ENCODE data around the gene ZNF774. TPM values are rescaled to one million over a fixed set of nuclear protein-coding genes. Genes with fewer than 3 reads are reported as not detected.

Gene ZNF774
- total RNA-seq, 1 donor from 2014 or later, result 9.5 TPM

DNA sequence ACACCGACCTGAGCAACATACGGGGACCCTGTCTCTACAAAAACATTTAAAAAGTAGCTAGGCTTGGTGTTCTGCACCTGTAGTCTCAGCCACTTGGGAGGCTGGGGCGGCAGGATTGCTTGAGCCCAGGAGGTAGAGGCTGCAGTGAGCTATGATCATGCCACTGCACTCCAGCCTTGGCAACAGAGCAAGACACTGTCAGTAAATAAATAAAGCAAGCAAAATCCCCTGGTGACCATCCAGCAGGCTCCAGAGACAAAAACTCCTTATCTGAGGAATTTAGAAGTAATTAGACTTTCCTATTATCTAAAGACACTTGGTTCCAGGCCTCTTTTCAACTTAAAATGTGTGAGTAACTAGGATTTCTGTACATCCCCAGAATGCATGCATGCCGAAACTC lies 29.5 kb upstream of the ZNF774 start:
- H3K4me3 Mint-ChIP-seq (ENCODE audit: low read depth), result no peak overlapping the region

DNA sequence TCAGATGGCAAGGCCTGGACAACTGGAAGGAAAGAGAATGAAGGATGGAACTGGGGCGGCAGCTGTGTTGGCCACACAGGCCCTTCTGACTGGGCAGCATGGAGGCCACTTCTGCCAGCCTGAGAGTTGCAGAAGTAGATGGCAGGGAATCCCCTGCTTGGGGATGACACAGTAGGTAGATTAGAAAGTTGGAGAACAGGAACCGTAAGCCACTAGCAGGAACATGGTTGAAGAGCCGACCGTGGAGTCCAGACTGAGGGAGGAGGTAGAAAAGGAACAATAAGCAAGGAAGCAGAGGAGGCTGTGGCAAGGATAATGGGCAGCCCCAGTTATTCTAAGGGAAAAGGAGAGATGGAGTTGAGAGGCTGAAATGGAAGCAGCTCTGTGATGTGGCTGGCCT lies 26.4 kb upstream of the ZNF774 start:
- Mint-ChIP-seq H3K27me3 (no peaks in the 10 kb centered on the region), H3K36me3 (ENCODE audit: insufficient read depth) (no peaks in the 10 kb centered on the region), H3K9me3 (ENCODE audit: low read depth) (no peaks in the 10 kb centered on the region), H3K27ac (no peak overlapping the region), H3K4me3 (ENCODE audit: low read depth) (no peak overlapping the region), H3K4me1 (ENCODE audit: low read depth) (peaks cover 11% of the 10 kb centered on the region)
- no peak for DNase-seq (ENCODE audit: low spot score, unreplicated experiment)
- TF ChIP-seq CTCF (IDR thresholded peaks at IDR 0.05; ENCODE audit: unreplicated experiment), result no peak

More for the DNA sequence above, 29.5 kb upstream of the ZNF774 start:
- Mint-ChIP-seq H3K27me3 (no peaks in the 10 kb centered on the region), H3K9me3 (ENCODE audit: low read depth) (no peaks in the 10 kb centered on the region), H3K36me3 (ENCODE audit: insufficient read depth) (no peaks in the 10 kb centered on the region), H3K4me1 (ENCODE audit: low read depth) (peaks cover 13% of the 10 kb centered on the region), H3K27ac (peak overlapping the region; percentile 20)
- DNase-seq (ENCODE audit: low spot score, unreplicated experiment), result no peak
- no peak for TF ChIP-seq CTCF (IDR thresholded peaks at IDR 0.05; ENCODE audit: unreplicated experiment)

- no peaks in the 10 kb centered on the region for H3K9me3 Mint-ChIP-seq (ENCODE audit: low read depth)
- no peak overlapping the region for H3K27ac Mint-ChIP-seq
- no peak overlapping the region for H3K4me3 Mint-ChIP-seq (ENCODE audit: low read depth)
- peaks cover 11% of the 10 kb centered on the region for H3K4me1 Mint-ChIP-seq (ENCODE audit: low read depth)
- TF ChIP-seq CTCF (IDR thresholded peaks at IDR 0.05; ENCODE audit: unreplicated experiment), result no peak
- no peaks in the 10 kb centered on the region for H3K36me3 Mint-ChIP-seq (ENCODE audit: insufficient read depth)
- H3K27me3 Mint-ChIP-seq, result no peaks in the 10 kb centered on the region
- no peak for DNase-seq (ENCODE audit: low spot score, unreplicated experiment)
These were observed 25.6 kb upstream of the ZNF774 start for GRCh38 chr15:90326441-90326840.

GRCh38 chr15:90327311-90327710 lies 24.8 kb upstream of the ZNF774 start:
- H3K4me1 Mint-ChIP-seq (ENCODE audit: low read depth), result peaks cover 11% of the 10 kb centered on the region
- H3K27me3 Mint-ChIP-seq, result no peaks in the 10 kb centered on the region
- no peaks in the 10 kb centered on the region for H3K9me3 Mint-ChIP-seq (ENCODE audit: low read depth)
- H3K27ac Mint-ChIP-seq, result no peak overlapping the region
- DNase-seq (ENCODE audit: low spot score, unreplicated experiment), result no peak
- no peak overlapping the region for H3K4me3 Mint-ChIP-seq (ENCODE audit: low read depth)
- H3K36me3 Mint-ChIP-seq (ENCODE audit: insufficient read depth), result no peaks in the 10 kb centered on the region
- no peak for TF ChIP-seq CTCF (IDR thresholded peaks at IDR 0.05; ENCODE audit: unreplicated experiment)

DNA sequence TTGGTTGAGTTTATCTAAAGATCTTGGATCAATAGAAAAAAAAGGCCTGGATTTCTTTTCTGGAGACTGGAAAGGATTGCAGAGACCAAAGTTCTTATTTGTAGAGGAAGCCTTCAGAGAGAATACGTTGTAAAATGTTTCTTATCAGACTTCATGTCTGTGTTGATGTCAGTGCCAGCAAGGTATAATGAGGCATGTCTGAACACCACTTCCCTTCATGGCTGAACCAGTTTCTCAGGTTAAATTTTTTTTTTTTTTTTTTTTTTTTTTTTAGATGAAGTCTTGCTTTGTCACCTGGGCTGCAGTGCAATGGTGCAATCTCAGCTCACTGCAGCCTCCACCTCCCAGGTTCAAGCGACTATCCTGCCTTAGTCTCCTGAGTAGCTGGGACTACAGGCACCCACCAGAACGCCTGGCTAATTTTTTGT lies 17.8 kb upstream of the ZNF774 start:
- DNase-seq (ENCODE audit: low spot score, unreplicated experiment), result no peak
- no peak overlapping the region for H3K4me3 Mint-ChIP-seq (ENCODE audit: low read depth)
- no peaks in the 10 kb centered on the region for H3K36me3 Mint-ChIP-seq (ENCODE audit: insufficient read depth)
- TF ChIP-seq CTCF (IDR thresholded peaks at IDR 0.05; ENCODE audit: unreplicated experiment), result no peak
- no peak overlapping the region for H3K27ac Mint-ChIP-seq
- peaks cover 24% of the 10 kb centered on the region for H3K4me1 Mint-ChIP-seq (ENCODE audit: low read depth)
- no peaks in the 10 kb centered on the region for H3K9me3 Mint-ChIP-seq (ENCODE audit: low read depth)
- no peaks in the 10 kb centered on the region for H3K27me3 Mint-ChIP-seq
